ENCODE measurements around the gene UCK2.

- TF ChIP-seq CTCF (conservative IDR thresholded peaks at IDR 0.05) (no peak), ZFX (IDR thresholded peaks at IDR 0.05) (no peak)
Measured at GRCh38 chr1:165858364-165858823, 31.0 kb downstream of the UCK2 start.
